Neuronal stem cell (in vitro differentiated cells): ENCODE data around the gene SERPINH1.
A peak's percentile ranks its signal among the peaks of the same experiment; 100 is the strongest.

Experiments used
- DNase-seq: peaks from one replicate; pipeline ENCODE4 v3.0.0-alpha.2; 2013; ENCODE audit warnings: low spot score
- H2AFZ ChIP-seq: one replicate; pipeline ENCODE4 v1.6.1; 2013; ENCODE audit warnings: mild to moderate bottlenecking, low read length, inconsistent platforms
- H2AK5ac ChIP-seq: 2 replicates; pipeline ENCODE4 v1.6.1; 2013; ENCODE audit warnings: low read depth, mild to moderate bottlenecking, inconsistent platforms, low read length, moderate library complexity, mixed read lengths
- H2BK120ac ChIP-seq: 2 replicates; pipeline ENCODE4 v1.6.1; 2013; ENCODE audit warnings: low read depth, mild to moderate bottlenecking, inconsistent platforms, low read length, moderate library complexity, mixed read lengths
- H2BK12ac ChIP-seq: one replicate; pipeline ENCODE4 v1.6.1; 2013; ENCODE audit warnings: low read length, inconsistent platforms
- H2BK15ac ChIP-seq: 2 replicates; pipeline ENCODE4 v1.6.1; 2013; ENCODE audit warnings: mild to moderate bottlenecking, low read length, inconsistent platforms, mixed read lengths
- H2BK5ac ChIP-seq: one replicate; pipeline ENCODE4 v1.6.1; 2013; ENCODE audit warnings: inconsistent platforms, mild to moderate bottlenecking, low read length, moderate library complexity
- H3K14ac ChIP-seq: one replicate; pipeline ENCODE4 v1.6.1; 2013; ENCODE audit warnings: low read length, inconsistent platforms
- H3K18ac ChIP-seq: 2 replicates; pipeline ENCODE4 v1.6.1; 2013; ENCODE audit warnings: low read length, inconsistent platforms
- H3K23ac ChIP-seq: 2 replicates; pipeline ENCODE4 v1.6.1; 2013; ENCODE audit warnings: low read depth, mild to moderate bottlenecking, mixed read lengths, low read length, inconsistent platforms; ENCODE audit not compliant: poor library complexity
- H3K27ac ChIP-seq: replicated peaks from 3 replicates; pipeline ENCODE4 v1.5.1; 2013; ENCODE audit warnings: low read length, inconsistent platforms
- H3K27me3 ChIP-seq, 3 experiments: 2 replicates each; pipeline ENCODE4 v1.6.1; 2013; ENCODE audit warnings: low read length in 3 of 3, mild to moderate bottlenecking in 2 of 3, inconsistent platforms in 1 of 3, low read depth in 1 of 3, mixed read lengths in 1 of 3, moderate library complexity in 1 of 3; ENCODE audit not compliant: control insufficient read depth in 3 of 3, insufficient read depth in 3 of 3
- H3K36me3 ChIP-seq, 2 donors: replicated peaks in 1 of 2; 2 replicates each; pipeline ENCODE4 v1.6.1; 2013; ENCODE audit warnings: low read length in 2 of 2; ENCODE audit not compliant: control insufficient read depth in 2 of 2, insufficient read depth in 2 of 2
- H3K4ac ChIP-seq: 2 replicates; pipeline ENCODE4 v1.6.1; 2013; ENCODE audit warnings: inconsistent platforms, mild to moderate bottlenecking, low read length, moderate library complexity
- H3K4me1 ChIP-seq, 2 donors: 1 replicate in 1 of 2; 2 replicates in 1 of 2; pipeline ENCODE4 v1.6.1; 2013; ENCODE audit warnings: low read length in 2 of 2, low read depth in 1 of 2; ENCODE audit not compliant: control insufficient read depth in 2 of 2, insufficient read depth in 1 of 2
- H3K4me2 ChIP-seq: one replicate; pipeline ENCODE4 v1.6.1; 2013; ENCODE audit warnings: mild to moderate bottlenecking, low read length, inconsistent platforms; ENCODE audit not compliant: insufficient read depth, poor library complexity, severe bottlenecking
- H3K4me3 ChIP-seq, 2 donors: 2 replicates each; pipeline ENCODE4 v1.5.1; 2013; ENCODE audit warnings: low read length in 2 of 2, mild to moderate bottlenecking in 2 of 2, inconsistent platforms in 1 of 2, moderate library complexity in 1 of 2
- H3K79me1 ChIP-seq: one replicate; pipeline ENCODE4 v1.6.1; 2013; ENCODE audit warnings: low read depth, mild to moderate bottlenecking, inconsistent platforms, low read length, moderate library complexity
- H3K9ac ChIP-seq: one replicate; pipeline ENCODE4 v1.6.1; 2013; ENCODE audit warnings: mild to moderate bottlenecking, low read depth, low read length, inconsistent platforms; ENCODE audit not compliant: poor library complexity
- H3K9me3 ChIP-seq, 2 donors: replicated peaks in 1 of 2; 2 replicates each; pipeline versions ENCODE3 to v1.6.1; 2013; ENCODE audit warnings: low read length in 2 of 2, mild to moderate bottlenecking in 2 of 2, inconsistent platforms in 1 of 2, low read depth in 1 of 2, mixed read lengths in 1 of 2, moderate library complexity in 1 of 2; ENCODE audit not compliant: control insufficient read depth in 2 of 2, insufficient read depth in 1 of 2
- H4K8ac ChIP-seq: one replicate; pipeline ENCODE4 v1.6.1; 2013; ENCODE audit warnings: low read depth, mild to moderate bottlenecking, inconsistent platforms, low read length, moderate library complexity
- H4K91ac ChIP-seq: one replicate; pipeline ENCODE4 v1.6.1; 2013; ENCODE audit warnings: low read length, low read depth, mild to moderate bottlenecking, inconsistent platforms; ENCODE audit not compliant: poor library complexity
- WGBS, 2 donors: extraction: QIAGEN DNeasy Blood & Tissue Kit; methylation state at CpG; one replicate each; pipeline ENCODE4 v1.1.7; 2013; ENCODE audit warnings: missing lambda C conversion rate in 2 of 2, mixed read lengths in 1 of 2; ENCODE audit not compliant: insufficient read length in 2 of 2, insufficient replicate concordance in 1 of 2; ENCODE audit errors: extremely low coverage in 2 of 2; 5-methylcytosine and 5-hydroxymethylcytosine counted together

The SERPINH1 gene

GRCh38 chr11:75553889-75554257 is 8.2 kb upstream of the SERPINH1 start:
- H3K18ac ChIP-seq = peak overlapping the region; percentile 94
- H4K91ac ChIP-seq = no peak overlapping the region
- peak overlapping the region; percentile 87 for H2AFZ ChIP-seq
- no peak overlapping the region for H2BK12ac ChIP-seq
- no peak overlapping the region for H3K4me2 ChIP-seq
- DNase-seq = no peak
- no peak overlapping the region for H2BK5ac ChIP-seq
- WGBS, 2 donors = no CpG with 5 or more reads among the region's 1 CpG
- H3K27ac ChIP-seq = no peak overlapping the region
- H4K8ac ChIP-seq = no peak overlapping the region
- H2AK5ac ChIP-seq = peak overlapping the region; percentile 23
- no peak overlapping the region for H3K14ac ChIP-seq
- no peak overlapping the region for H2BK15ac ChIP-seq
- peaks cover 0 to 2% of the 10 kb centered on the region in 2 donors for H3K9me3 ChIP-seq
- H3K4me1 ChIP-seq = peaks cover 13 to 28% of the 10 kb centered on the region in 2 donors
- H3K79me1 ChIP-seq = no peaks in the 10 kb centered on the region
- no peak overlapping the region for H3K4ac ChIP-seq
- H3K23ac ChIP-seq = no peak overlapping the region
- H3K9ac ChIP-seq = no peak overlapping the region
- H3K27me3 ChIP-seq = no peaks in the 10 kb centered on the region
- H2BK120ac ChIP-seq = no peak overlapping the region
- H3K4me3 ChIP-seq = peak overlapping the region in 1 of 2 donors; percentile 22
- H3K36me3 ChIP-seq = no peaks in the 10 kb centered on the region

- no peaks in the 10 kb centered on the region for H3K27me3 ChIP-seq
- H2BK12ac ChIP-seq = peak overlapping the region; percentile 87
- H2BK120ac ChIP-seq = no peak overlapping the region
- no peaks in the 10 kb centered on the region for H3K36me3 ChIP-seq
- peak overlapping the region; percentile 15 for H4K91ac ChIP-seq
- H3K4ac ChIP-seq = no peak overlapping the region
- H3K9me3 ChIP-seq = no peaks in the 10 kb centered on the region
- peak overlapping the region; percentile 23 for H2AK5ac ChIP-seq
- H3K18ac ChIP-seq = peak overlapping the region; percentile 94
- peak overlapping the region in 1 of 2 donors; percentile 22 for H3K4me3 ChIP-seq
- peak overlapping the region; percentile 83 for H4K8ac ChIP-seq
- peak overlapping the region; percentile 48 for H3K27ac ChIP-seq
- no CpG with 5 or more reads among the region's 21 CpGs for WGBS, 2 donors
- DNase-seq = peak; percentile 55
- no peak overlapping the region for H2BK5ac ChIP-seq
- H3K14ac ChIP-seq = peak overlapping the region; percentile 59
- H3K79me1 ChIP-seq = no peaks in the 10 kb centered on the region
- H3K4me1 ChIP-seq = peaks cover 17 to 34% of the 10 kb centered on the region in 2 donors
- H3K9ac ChIP-seq = peak overlapping the region; percentile 53
- peak overlapping the region; percentile 40 for H2BK15ac ChIP-seq
- peak overlapping the region; percentile 87 for H2AFZ ChIP-seq
- no peak overlapping the region for H3K4me2 ChIP-seq
- H3K23ac ChIP-seq = no peak overlapping the region
Observed at GRCh38 chr11:75554258-75555022, 7.6 kb upstream of the SERPINH1 start.

DNA sequence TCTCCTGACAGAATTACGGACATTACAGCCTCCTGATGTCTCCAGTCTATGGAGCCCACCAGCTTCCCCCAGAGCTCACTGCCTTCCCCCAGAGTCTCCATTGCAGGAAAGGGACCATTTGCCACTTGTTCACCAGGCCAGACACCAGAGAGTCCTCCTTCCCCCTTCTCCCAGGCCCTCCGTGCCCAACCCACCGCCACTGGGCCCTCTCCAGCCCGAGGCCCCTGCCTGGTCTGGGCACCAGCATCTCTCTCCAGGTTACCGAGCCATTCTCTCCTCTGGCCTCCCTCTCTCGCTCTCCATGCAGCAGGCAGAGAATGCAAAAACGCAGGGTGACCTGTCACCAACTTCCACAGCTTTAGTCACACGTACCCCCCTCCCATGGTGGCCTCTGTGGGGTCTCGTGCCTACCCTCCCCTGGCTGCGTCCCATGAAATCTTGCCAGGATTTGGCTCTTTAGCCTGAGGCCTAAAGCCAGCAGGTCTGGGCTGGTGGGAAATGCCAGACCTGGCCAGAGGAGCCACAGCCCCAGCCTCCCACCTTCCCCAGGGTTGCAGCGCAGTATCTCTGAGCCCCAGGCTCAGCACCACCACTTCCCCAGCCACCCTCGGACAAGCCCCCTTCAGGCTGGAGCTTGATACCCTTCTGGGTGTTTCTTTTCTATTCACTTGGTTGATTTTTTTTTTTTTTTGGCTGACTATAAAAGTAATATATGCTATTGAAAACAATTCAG is 6.8 kb upstream of the SERPINH1 start:
- Histone ChIP-seq H3K27ac (no peak overlapping the region), H3K4me3 (no peak overlapping the region), H2BK15ac (no peak overlapping the region), H2BK120ac (no peak overlapping the region), H3K23ac (no peak overlapping the region), H3K36me3 (no peaks in the 10 kb centered on the region), H2BK5ac (no peak overlapping the region), H2BK12ac (peak overlapping the region; percentile 87), H4K8ac (peak overlapping the region; percentile 21), H3K79me1 (no peaks in the 10 kb centered on the region), H3K9ac (no peak overlapping the region), H3K4me2 (no peak overlapping the region), H3K18ac (peak overlapping the region; percentile 55), H4K91ac (peak overlapping the region; percentile 49), H2AFZ (peak overlapping the region; percentile 87), H3K4ac (no peak overlapping the region), H3K9me3 (no peaks in the 10 kb centered on the region), H3K27me3 (no peaks in the 10 kb centered on the region), H3K14ac (no peak overlapping the region), H2AK5ac (no peak overlapping the region), H3K4me1 (peaks cover 22 to 40% of the 10 kb centered on the region in 2 donors)
- no CpG with 5 or more reads among the region's 12 CpGs for WGBS, 2 donors
- no peak for DNase-seq

DNA sequence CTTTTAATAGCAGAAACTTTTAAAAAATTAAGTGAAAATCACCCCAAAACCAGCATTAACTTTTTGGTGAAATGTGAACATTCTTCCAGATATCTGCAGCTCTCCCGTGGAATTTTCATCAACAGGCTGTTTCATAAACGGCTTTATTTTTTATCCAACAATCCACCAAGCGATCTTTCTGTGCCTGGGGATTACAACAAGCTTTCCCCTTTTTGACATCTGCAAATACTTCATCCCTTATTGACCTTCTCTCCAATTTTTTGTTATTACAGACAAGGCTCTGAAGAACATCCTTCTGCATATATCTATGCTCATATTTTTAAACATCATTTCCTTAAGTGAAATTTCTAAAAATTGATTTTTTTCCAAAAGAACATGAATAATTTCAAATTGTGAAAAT is 5.8 kb upstream of the SERPINH1 start:
- no peak overlapping the region for H4K8ac ChIP-seq
- no peak overlapping the region for H3K14ac ChIP-seq
- no peak overlapping the region for H3K4me3 ChIP-seq
- no peak overlapping the region for H2BK15ac ChIP-seq
- no peaks in the 10 kb centered on the region for H3K27me3 ChIP-seq
- DNase-seq = no peak
- no peaks in the 10 kb centered on the region for H3K9me3 ChIP-seq
- H3K18ac ChIP-seq = no peak overlapping the region
- no peak overlapping the region for H2BK5ac ChIP-seq
- no peak overlapping the region for H3K4me2 ChIP-seq
- no peak overlapping the region for H3K23ac ChIP-seq
- no peak overlapping the region for H3K9ac ChIP-seq
- no peak overlapping the region for H2AFZ ChIP-seq
- no peak overlapping the region for H4K91ac ChIP-seq
- no peak overlapping the region for H2BK120ac ChIP-seq
- H3K4me1 ChIP-seq = peaks cover 24 to 44% of the 10 kb centered on the region in 2 donors
- H2BK12ac ChIP-seq = no peak overlapping the region
- WGBS, 2 donors = no CpG with 5 or more reads among the region's 3 CpGs
- H3K4ac ChIP-seq = no peak overlapping the region
- no peaks in the 10 kb centered on the region for H3K79me1 ChIP-seq
- H2AK5ac ChIP-seq = no peak overlapping the region
- no peaks in the 10 kb centered on the region for H3K36me3 ChIP-seq
- no peak overlapping the region for H3K27ac ChIP-seq
